ENCODE results near the gene PCDHGB6.

PCDHGB6 gene

GRCh38 chr5:141434006-141434405, 26.2 kb downstream of the PCDHGB6 start:
- TF ChIP-seq EZH2phosphoT487 (IDR thresholded peaks at IDR 0.05; ENCODE audit: borderline replicate concordance), result no peak
- TF ChIP-seq, protein P1, sequence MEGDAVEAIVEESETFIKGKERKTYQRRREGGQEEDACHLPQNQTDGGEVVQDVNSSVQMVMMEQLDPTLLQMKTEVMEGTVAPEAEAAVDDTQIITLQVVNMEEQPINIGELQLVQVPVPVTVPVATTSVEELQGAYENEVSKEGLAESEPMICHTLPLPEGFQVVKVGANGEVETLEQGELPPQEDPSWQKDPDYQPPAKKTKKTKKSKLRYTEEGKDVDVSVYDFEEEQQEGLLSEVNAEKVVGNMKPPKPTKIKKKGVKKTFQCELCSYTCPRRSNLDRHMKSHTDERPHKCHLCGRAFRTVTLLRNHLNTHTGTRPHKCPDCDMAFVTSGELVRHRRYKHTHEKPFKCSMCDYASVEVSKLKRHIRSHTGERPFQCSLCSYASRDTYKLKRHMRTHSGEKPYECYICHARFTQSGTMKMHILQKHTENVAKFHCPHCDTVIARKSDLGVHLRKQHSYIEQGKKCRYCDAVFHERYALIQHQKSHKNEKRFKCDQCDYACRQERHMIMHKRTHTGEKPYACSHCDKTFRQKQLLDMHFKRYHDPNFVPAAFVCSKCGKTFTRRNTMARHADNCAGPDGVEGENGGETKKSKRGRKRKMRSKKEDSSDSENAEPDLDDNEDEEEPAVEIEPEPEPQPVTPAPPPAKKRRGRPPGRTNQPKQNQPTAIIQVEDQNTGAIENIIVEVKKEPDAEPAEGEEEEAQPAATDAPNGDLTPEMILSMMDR (conservative IDR thresholded peaks at IDR 0.05; ENCODE audit: low read length), result no peak
- Histone ChIP-seq H2AFZ (ENCODE audit: low read length) (no peak overlapping the region), H3K9me2 (replicated peaks; ENCODE audit: low read depth, low read length) (no peaks in the 10 kb centered on the region), H3K4me1 (ENCODE audit: insufficient read depth, low read length, poor library complexity, severe bottlenecking) (no peaks in the 10 kb centered on the region), H4K20me1 (ENCODE audit: insufficient read depth, low read length, poor library complexity, severe bottlenecking) (no peaks in the 10 kb centered on the region), H3K36me3 (ENCODE audit: insufficient read depth, low read length) (no peaks in the 10 kb centered on the region), H3K9ac (ENCODE audit: low read depth, low read length, poor library complexity, severe bottlenecking) (no peak overlapping the region), H3K4me2 (ENCODE audit: low read depth, low read length, poor library complexity, severe bottlenecking) (no peak overlapping the region), H3F3A (ENCODE audit: low read depth) (no peaks in the 10 kb centered on the region), H3K27me3 (ENCODE audit: insufficient read depth, low read length, poor library complexity, severe bottlenecking) (no peaks in the 10 kb centered on the region), H3K4me3 (ENCODE audit: low read length, poor library complexity, severe bottlenecking) (no peak overlapping the region), H3K79me2 (ENCODE audit: insufficient read depth, low read length) (no peaks in the 10 kb centered on the region), H3K9me3 (ENCODE audit: insufficient read depth, low read depth, low read length) (no peaks in the 10 kb centered on the region)

- no peaks in the 10 kb centered on the region for H3F3A ChIP-seq (ENCODE audit: low read depth)
- H3K4me2 ChIP-seq (ENCODE audit: low read depth, low read length, poor library complexity, severe bottlenecking), result no peak overlapping the region
- H3K27me3 ChIP-seq (ENCODE audit: insufficient read depth, low read length, poor library complexity, severe bottlenecking), result no peaks in the 10 kb centered on the region
- no peaks in the 10 kb centered on the region for H3K9me2 ChIP-seq (replicated peaks; ENCODE audit: low read depth, low read length)
- no peak for TF ChIP-seq EZH2phosphoT487 (IDR thresholded peaks at IDR 0.05; ENCODE audit: borderline replicate concordance)
- TF ChIP-seq, protein P1 (conservative IDR thresholded peaks at IDR 0.05; ENCODE audit: low read length), result no peak
- H3K79me2 ChIP-seq (ENCODE audit: insufficient read depth, low read length), result no peaks in the 10 kb centered on the region
- no peak overlapping the region for H3K4me3 ChIP-seq (ENCODE audit: low read length, poor library complexity, severe bottlenecking)
- no peak overlapping the region for H3K9ac ChIP-seq (ENCODE audit: low read depth, low read length, poor library complexity, severe bottlenecking)
- no peak overlapping the region for H2AFZ ChIP-seq (ENCODE audit: low read length)
- H3K9me3 ChIP-seq (ENCODE audit: insufficient read depth, low read depth, low read length), result no peaks in the 10 kb centered on the region
- no peaks in the 10 kb centered on the region for H3K36me3 ChIP-seq (ENCODE audit: insufficient read depth, low read length)
- no peaks in the 10 kb centered on the region for H3K4me1 ChIP-seq (ENCODE audit: insufficient read depth, low read length, poor library complexity, severe bottlenecking)
- no peaks in the 10 kb centered on the region for H4K20me1 ChIP-seq (ENCODE audit: insufficient read depth, low read length, poor library complexity, severe bottlenecking)
Measured at GRCh38 chr5:141437221-141437620, 29.4 kb downstream of the PCDHGB6 start.

- Histone ChIP-seq H4K20me1 (ENCODE audit: insufficient read depth, low read length, poor library complexity, severe bottlenecking) (no peaks in the 10 kb centered on the region), H2AFZ (ENCODE audit: low read length) (no peak overlapping the region), H3K36me3 (ENCODE audit: insufficient read depth, low read length) (no peaks in the 10 kb centered on the region), H3K79me2 (ENCODE audit: insufficient read depth, low read length) (no peaks in the 10 kb centered on the region), H3K4me3 (ENCODE audit: low read length, poor library complexity, severe bottlenecking) (no peak overlapping the region), H3K9me2 (replicated peaks; ENCODE audit: low read depth, low read length) (no peaks in the 10 kb centered on the region), H3K4me2 (ENCODE audit: low read depth, low read length, poor library complexity, severe bottlenecking) (no peak overlapping the region), H3K4me1 (ENCODE audit: insufficient read depth, low read length, poor library complexity, severe bottlenecking) (no peaks in the 10 kb centered on the region), H3K27me3 (ENCODE audit: insufficient read depth, low read length, poor library complexity, severe bottlenecking) (no peaks in the 10 kb centered on the region), H3K9ac (ENCODE audit: low read depth, low read length, poor library complexity, severe bottlenecking) (no peak overlapping the region), H3F3A (ENCODE audit: low read depth) (no peaks in the 10 kb centered on the region), H3K9me3 (ENCODE audit: insufficient read depth, low read depth, low read length) (no peaks in the 10 kb centered on the region)
- TF ChIP-seq EZH2phosphoT487 (IDR thresholded peaks at IDR 0.05; ENCODE audit: borderline replicate concordance), result no peak
- TF ChIP-seq, protein P1 (conservative IDR thresholded peaks at IDR 0.05; ENCODE audit: low read length), result no peak
Measured at GRCh38 chr5:141439411-141440141, 31.8 kb downstream of the PCDHGB6 start.

Measured in Loucy (cell line).